ENCODE measurements around the gene MGST2. TPM values are rescaled to one million over a fixed set of nuclear protein-coding genes. Genes with fewer than 3 reads are reported as not detected.

The MGST2 gene
- total RNA-seq, 6 experiments from 2014 or later, result 5.0 to 11.4 (median 5.7) TPM

DNA sequence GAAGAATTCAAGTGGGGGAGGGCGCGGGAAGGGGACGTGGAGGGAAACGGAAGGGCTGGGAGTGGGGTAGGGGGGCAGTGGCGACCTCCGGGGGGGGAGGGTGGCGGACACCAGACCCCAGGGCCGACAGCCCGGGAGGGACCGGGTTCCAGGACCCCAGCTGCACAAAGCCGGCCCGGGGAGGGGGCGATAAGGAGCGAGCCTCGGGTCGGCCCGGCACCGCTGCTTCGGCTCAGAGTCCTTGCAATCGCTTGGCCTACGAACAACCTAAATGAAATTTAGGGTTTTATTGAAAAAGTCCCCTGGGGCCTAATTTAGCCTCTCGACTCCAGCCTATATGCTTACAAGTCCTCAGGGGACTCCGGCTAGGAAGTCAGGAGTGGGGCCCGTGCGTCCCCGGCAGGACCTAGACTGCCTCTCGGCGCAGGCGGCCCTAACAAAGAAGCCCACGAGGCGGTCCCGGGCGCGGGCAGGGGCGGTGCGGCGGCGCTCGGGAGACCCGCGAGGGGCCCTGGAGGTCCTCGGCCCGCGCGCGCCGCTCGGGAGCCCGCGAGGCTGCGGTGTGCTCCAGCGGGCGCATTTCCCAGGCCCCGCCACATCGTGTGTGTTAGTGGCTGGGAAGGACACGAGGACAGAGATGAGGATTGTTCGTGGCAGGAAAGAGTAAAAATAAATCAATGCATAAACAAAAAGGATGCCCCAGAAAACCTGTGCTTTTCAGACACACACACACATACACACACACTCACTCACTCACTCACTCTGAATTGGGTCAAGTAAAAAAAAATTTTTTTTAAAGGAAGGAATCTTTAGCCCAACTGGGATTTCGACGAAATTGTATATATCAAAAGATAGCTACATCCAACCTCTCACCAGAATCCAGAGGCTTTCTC is 70.0 kb downstream of the MGST2 start:
- Mint-ChIP-seq H3K4me1 (ENCODE audit: low read depth) (peaks cover 14% of the 10 kb centered on the region), H3K27ac (peak overlapping the region; percentile 71; the same call in 1 of the 2 replicates)
- no peak for DNase-seq

DNA sequence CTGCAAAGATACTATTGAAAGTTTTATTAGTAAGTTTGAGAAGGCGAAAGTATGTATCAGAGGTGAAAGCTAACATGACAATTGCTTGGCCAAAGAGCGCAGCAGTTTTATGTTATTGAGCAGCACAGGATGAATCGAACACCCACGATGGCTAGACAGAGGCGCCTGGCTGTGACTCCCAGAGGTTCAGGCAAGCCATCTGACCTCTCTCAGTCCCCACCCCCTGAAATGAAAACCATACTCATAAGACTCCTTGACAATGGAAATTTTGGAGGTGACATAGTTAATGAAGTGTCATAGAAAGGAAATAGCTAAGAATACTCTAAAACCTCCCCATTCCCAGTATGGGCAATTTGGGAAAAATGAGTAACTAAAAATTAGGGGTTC is 70.6 kb downstream of the MGST2 start:
- Mint-ChIP-seq H3K4me1 (ENCODE audit: low read depth) (peaks cover 18% of the 10 kb centered on the region), H3K36me3 (ENCODE audit: low read depth) (no peaks in the 10 kb centered on the region), H3K9me3 (no peaks in the 10 kb centered on the region), H3K27ac (no peak overlapping the region), H3K4me3 (no peak overlapping the region), H3K27me3 (ENCODE audit: insufficient read depth) (peaks cover 3% of the 10 kb centered on the region)
- no peak for DNase-seq
- TF ChIP-seq CTCF (IDR thresholded peaks at IDR 0.05), result no peak

More for the DNA sequence above, 70.0 kb downstream of the MGST2 start:
- H3K4me3 Mint-ChIP-seq, result peak overlapping the region; percentile 86
- peaks cover 3% of the 10 kb centered on the region for H3K27me3 Mint-ChIP-seq (ENCODE audit: insufficient read depth)
- no peaks in the 10 kb centered on the region for H3K9me3 Mint-ChIP-seq
- no peak for TF ChIP-seq CTCF (IDR thresholded peaks at IDR 0.05)
- no peaks in the 10 kb centered on the region for H3K36me3 Mint-ChIP-seq (ENCODE audit: low read depth)

DNA sequence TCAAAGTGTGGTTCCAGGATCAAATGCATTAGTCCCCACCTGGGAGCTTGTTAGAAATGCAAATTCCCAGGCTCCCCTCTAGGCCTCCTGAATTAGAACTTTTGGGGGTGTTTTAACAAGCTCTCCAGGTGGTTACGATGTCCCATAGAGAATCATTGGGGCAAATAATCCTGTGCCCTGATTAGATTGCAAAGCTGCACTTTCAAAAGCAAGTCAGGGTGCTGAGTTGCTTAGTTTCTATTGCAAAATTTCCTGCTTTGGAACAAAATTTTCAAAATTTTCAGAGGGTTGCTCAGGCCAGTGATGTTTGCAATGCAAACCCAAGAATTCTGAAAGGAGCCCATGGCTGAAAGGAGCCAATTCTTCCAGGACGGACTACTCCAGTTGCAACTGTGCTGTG is 71.0 kb downstream of the MGST2 start:
- Mint-ChIP-seq H3K36me3 (ENCODE audit: low read depth) (no peaks in the 10 kb centered on the region), H3K4me3 (no peak overlapping the region), H3K9me3 (no peaks in the 10 kb centered on the region), H3K27me3 (ENCODE audit: insufficient read depth) (peaks cover 3% of the 10 kb centered on the region), H3K27ac (no peak overlapping the region), H3K4me1 (ENCODE audit: low read depth) (peaks cover 18% of the 10 kb centered on the region)
- TF ChIP-seq CTCF (IDR thresholded peaks at IDR 0.05), result no peak
- no peak for DNase-seq

- H3K4me3 Mint-ChIP-seq, result no peak overlapping the region
- no peaks in the 10 kb centered on the region for H3K36me3 Mint-ChIP-seq (ENCODE audit: low read depth)
- H3K27me3 Mint-ChIP-seq (ENCODE audit: insufficient read depth), result peaks cover 3% of the 10 kb centered on the region
- H3K9me3 Mint-ChIP-seq, result no peaks in the 10 kb centered on the region
- peaks cover 17% of the 10 kb centered on the region for H3K4me1 Mint-ChIP-seq (ENCODE audit: low read depth)
- DNase-seq, result no peak
- no peak for TF ChIP-seq CTCF (IDR thresholded peaks at IDR 0.05)
- H3K27ac Mint-ChIP-seq, result no peak overlapping the region
Measured at GRCh38 chr4:139738846-139739613, 73.4 kb downstream of the MGST2 start.

GRCh38 chr4:139740121-139740520 is 74.5 kb downstream of the MGST2 start:
- Mint-ChIP-seq H3K4me3 (no peak overlapping the region), H3K4me1 (ENCODE audit: low read depth) (peaks cover 10% of the 10 kb centered on the region), H3K27ac (peak overlapping the region; percentile 24; the same call in 1 of the 2 replicates), H3K36me3 (ENCODE audit: low read depth) (no peaks in the 10 kb centered on the region), H3K27me3 (ENCODE audit: insufficient read depth) (peaks cover 5% of the 10 kb centered on the region), H3K9me3 (no peaks in the 10 kb centered on the region)
- DNase-seq, result no peak
- TF ChIP-seq CTCF (IDR thresholded peaks at IDR 0.05), result no peak
